RWPE1 (cell line): ENCODE results near the gene CUX1.
"Not testable (repeated sequence)": the region's sequence is repeated elsewhere in the genome, so short reads cannot be mapped to it uniquely, and the experiment has no call there.

Experiments used
- CTCF ChIA-PET: fragments of 350-600 bp; sonication (Branson Sonifier 250); formaldehyde crosslinking; extraction: SDS; loops from one replicate; lab custom pipeline; 2021; lab: Yijun Ruan, JAX
- POLR2A ChIA-PET: fragments of 400-600 bp; formaldehyde crosslinking; extraction: SDS; loops from one replicate; lab custom pipeline; 2020; ENCODE audit warnings: antibody characterized with exemption; ENCODE audit not compliant: low non-redundant PET; lab: Yijun Ruan, JAX
- DNase-seq: peaks from one replicate; pipeline ENCODE4 v3.0.0; 2012; ENCODE audit warnings: low spot score
- H3K27ac ChIP-seq: fragments of 450-650 bp; 2 replicates; pipeline ENCODE4 v1.5.1; 2017
- TF ChIP-seq, protein P1 (sequence below): fragments of 450-650 bp; conservative IDR thresholded peaks from 2 replicates; pipeline ENCODE4 v1.5.1; 2017; ENCODE audit warnings: low read depth, mild to moderate bottlenecking

Gene CUX1

DNA sequence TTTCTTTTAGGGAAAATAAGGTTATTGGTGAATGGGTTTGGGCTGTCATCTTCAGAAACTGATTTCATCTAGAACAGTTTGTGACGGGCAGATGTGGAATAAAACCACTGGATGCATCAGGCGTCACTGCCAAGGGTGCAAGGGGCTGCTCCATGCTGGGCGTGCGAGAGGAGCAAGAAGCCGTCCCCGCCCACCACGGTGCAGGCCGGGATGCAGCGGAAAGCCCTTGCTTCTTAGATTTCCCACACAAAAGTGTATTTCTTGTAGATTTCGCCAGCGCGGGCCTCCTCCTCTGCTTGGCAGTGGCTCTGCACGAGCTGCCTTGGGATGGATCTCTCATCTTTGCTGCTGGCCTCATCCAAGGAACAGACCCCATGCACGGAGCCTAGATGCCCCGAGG lies 189.3 kb downstream of the CUX1 start:
- ChIA-PET POLR2A (no interaction called here), CTCF (no interaction called here)
- TF ChIP-seq, protein P1, sequence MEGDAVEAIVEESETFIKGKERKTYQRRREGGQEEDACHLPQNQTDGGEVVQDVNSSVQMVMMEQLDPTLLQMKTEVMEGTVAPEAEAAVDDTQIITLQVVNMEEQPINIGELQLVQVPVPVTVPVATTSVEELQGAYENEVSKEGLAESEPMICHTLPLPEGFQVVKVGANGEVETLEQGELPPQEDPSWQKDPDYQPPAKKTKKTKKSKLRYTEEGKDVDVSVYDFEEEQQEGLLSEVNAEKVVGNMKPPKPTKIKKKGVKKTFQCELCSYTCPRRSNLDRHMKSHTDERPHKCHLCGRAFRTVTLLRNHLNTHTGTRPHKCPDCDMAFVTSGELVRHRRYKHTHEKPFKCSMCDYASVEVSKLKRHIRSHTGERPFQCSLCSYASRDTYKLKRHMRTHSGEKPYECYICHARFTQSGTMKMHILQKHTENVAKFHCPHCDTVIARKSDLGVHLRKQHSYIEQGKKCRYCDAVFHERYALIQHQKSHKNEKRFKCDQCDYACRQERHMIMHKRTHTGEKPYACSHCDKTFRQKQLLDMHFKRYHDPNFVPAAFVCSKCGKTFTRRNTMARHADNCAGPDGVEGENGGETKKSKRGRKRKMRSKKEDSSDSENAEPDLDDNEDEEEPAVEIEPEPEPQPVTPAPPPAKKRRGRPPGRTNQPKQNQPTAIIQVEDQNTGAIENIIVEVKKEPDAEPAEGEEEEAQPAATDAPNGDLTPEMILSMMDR = no peak
- H3K27ac ChIP-seq = peak overlapping the region; percentile 95
- DNase-seq = no peak

DNA sequence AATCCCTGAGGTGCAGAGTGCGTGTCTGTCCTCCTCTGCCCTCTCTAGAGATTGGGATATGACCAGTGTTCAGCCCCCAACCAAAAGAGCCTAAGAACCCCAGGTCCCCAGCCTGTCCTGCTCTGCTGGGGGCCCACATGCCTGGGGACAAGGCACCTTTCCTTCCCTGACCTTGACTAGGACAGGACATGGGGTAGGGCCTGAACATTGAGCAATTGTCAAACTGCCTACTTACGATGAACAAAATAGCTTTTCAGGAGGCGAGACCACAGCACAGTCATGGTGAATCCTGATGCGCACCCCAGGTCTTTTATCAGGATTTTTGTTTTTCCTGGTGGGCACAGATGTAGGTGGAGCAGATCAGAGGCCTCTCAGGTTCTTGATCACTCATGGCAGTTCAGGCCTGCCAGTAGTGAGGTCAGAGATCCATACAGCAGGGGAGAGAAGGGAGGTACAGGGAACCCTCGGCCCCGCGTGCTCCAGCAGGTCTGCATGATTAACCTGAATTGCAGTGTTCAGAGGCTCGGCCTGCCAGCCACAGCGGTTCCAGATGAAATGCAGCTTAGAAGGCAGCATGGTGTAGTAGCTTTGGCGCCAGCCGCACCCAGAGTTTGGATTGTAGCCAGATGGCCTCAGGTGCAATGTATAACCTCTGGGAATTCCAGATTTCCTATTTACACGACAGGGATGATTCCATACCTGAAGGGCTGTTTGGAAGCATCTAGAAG lies 191.3 kb downstream of the CUX1 start:
- H3K27ac ChIP-seq = peak overlapping the region; percentile 95
- TF ChIP-seq, protein P1 = no peak
- DNase-seq = peak; percentile 83
- POLR2A ChIA-PET = interaction anchor here (0.5 kb wide), 1 partner anchor 72 kb away, joined by 5 read pairs; no protein-coding TSS in a partner anchor
- CTCF ChIA-PET = interaction anchor here (0.6 kb wide), 2 partner anchors 110 to 204 kb away, joined by 3 read pairs; no protein-coding TSS in a partner anchor

DNA sequence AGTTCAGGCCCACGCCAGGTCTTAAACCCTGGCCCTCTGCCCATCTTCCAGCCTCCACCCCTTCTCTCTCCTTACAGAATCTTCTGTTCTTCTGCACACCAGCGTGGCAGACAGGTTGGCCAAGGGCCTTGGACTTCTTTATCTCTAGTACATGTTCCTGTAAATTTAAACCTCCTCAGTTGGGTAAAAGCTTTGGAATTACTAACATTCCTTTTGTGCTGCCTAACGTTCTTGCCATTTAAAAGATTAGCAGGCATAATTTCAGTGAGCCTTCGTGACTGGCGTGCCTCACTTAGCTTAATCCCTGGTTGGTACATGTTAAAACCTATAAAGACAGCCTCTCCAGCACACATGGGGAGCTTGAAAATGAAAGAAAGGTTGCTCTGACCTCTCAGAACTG lies 192.2 kb downstream of the CUX1 start:
- ChIA-PET CTCF (no interaction called here), POLR2A (interaction anchor here (0.7 kb wide), 1 partner anchor 32 kb away, joined by 8 read pairs; no protein-coding TSS in a partner anchor)
- peak overlapping the region; percentile 95 for H3K27ac ChIP-seq
- no peak for DNase-seq
- TF ChIP-seq, protein P1 = no peak

DNA sequence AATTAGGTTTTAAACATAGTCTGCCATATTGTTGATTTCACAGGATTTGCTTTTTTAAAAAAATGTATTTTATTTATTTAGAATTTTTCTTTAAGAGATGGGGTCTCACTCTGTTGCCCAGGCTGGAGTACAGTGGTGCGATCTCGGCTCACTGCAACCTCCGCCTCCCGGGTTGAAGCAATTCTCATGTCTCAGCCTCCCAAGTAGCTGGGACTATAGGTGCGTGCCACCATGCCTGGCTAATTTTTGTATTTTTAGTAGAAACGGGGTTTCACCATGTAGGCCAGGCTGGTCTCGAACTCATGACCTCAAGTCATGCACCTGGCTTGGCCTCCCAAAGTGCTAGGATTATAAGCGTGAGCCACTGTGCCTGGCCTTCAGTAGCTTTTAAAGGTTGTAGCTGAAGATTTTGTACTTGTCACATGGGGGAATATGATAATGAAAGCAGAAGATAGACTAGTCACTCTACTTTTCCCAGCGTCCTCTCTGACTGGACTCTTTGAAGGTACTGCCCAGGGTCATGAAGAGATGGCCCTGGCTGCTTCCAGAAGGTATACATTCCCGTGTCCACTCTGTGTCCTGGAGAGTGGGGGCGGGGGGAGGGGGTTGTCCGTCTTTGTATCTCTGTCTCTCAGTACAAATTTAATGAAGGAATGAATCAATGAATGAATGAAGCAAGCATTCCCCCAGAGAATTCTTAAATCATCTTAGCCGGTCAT lies 194.8 kb downstream of the CUX1 start:
- POLR2A ChIA-PET, H3K27ac ChIP-seq, DNase-seq: not testable (repeated sequence)
- CTCF ChIA-PET = interaction anchor here (0.5 to 0.7 kb wide), 2 partner anchors 8 to 300 kb away, joined by 3 to 4 read pairs; no protein-coding TSS in a partner anchor

DNA sequence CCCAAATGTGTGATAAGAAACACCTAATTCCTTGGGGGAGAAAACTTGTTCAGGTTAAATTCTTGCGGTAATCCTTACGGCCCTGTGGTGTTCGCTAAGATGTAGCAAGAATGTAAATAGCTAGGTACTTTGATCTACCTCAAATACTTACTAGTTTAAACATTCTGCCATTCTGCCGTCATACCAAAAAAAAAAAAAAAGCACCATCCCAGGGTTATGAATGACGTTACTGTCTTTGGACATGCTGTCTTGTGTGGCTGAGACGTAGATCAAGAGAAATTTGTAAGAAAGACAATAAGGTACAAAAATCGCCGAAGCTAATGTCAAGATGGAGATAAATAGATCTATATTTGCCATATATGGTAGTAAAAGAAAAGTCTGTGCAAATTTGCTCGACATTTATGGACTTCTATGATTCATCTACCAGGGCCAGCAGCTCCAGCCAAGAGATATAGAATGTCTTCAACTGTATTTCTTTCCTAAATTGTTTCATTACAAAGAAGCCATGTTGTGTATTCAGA lies 195.6 kb downstream of the CUX1 start:
- no peak for DNase-seq
- TF ChIP-seq, protein P1 = no peak
- H3K27ac ChIP-seq = no peak overlapping the region
- POLR2A ChIA-PET = no interaction called here
- CTCF ChIA-PET = interaction anchor here (0.5 to 0.7 kb wide), 3 partner anchors 9 to 299 kb away, joined by 3 to 4 read pairs (median 3); no protein-coding TSS in a partner anchor

DNA sequence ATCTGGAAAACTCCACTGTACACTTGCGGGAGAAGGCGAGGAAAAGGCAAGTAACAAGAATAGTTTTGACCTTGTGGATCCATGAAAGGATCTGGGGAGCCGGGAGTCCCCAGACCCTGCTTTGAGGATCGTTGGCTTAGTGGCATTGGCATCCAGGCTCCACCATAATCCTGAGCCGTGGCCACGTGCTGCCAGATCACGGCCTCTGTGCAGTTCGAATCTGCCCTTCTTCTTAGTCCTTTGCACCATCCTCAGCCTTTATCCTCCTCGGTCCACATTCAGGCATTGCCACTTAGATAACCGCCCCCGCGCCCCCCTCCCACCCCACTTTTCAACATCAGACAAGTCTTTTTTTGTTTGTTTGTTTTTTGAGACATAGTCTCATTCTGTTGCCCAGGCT lies 201.4 kb downstream of the CUX1 start:
- POLR2A ChIA-PET = no interaction called here

More for the DNA sequence above, 201.4 kb downstream of the CUX1 start:
- DNase-seq = no peak
- H3K27ac ChIP-seq = no peak overlapping the region
- TF ChIP-seq, protein P1 = no peak
- CTCF ChIA-PET = no interaction called here
